ENCODE results near the gene IL11RA. TPM values are rescaled to one million over a fixed set of nuclear protein-coding genes. Genes with fewer than 3 reads are reported as not detected.

Gene IL11RA
- 43.9 TPM for total RNA-seq
- 39.5 TPM for polyA plus RNA-seq

DNA sequence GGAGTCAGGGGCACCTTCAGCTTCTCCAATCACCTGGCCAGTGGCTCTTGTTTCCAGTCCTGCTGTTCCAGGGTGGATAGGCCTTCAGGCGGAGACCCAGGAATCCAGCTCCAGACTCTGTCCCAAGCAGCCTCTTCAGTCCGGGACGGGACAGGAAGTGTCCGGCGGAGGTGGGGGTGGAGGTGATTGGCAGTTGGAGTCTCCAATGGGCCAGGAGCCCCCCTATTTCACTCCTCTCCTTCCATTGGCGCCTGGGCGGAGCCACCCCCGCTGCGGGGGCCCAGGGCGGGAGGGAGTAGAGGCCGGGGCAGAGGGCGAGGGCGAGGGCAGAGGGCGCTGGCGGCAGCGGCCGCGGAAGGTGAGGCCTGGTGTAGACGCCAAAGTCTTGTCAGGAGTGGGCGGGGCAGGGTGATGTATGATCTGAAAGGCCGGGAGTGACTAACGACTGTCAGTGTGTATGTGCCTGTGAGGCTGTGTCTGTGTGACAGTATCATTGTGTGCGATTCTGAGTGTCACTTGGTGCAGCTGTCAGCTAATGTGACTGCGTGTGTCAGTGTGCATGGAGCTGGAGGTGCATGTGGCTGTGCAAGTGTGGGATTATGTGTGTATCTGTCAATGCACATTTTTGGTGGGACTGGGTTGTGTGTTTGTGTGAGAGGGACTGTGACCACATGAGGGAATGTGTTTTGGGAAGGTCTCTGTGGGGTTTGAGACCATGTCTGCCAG, at the start of gene IL11RA:
Gene IL11RA (plus strand): TSS at position 310 of the 726 bp plus-strand sequence. CDS start 3,033 bp downstream, outside the sequence.
- H3K4me3 ChIP-seq (ENCODE audit: low read depth, low read length) = peak within 1 kb of the TSS; percentile 9
- peak within 1 kb of the TSS; percentile 11 for H3K27ac ChIP-seq (ENCODE audit: low read depth)
- no peak for DNase-seq (ENCODE audit: extremely low spot score)
- WGBS = 3% methylated on average over 24 of the region's 24 CpGs
- H3K36me3 ChIP-seq (ENCODE audit: insufficient read depth) = no peaks in the 10 kb centered on the region
- H3K4me1 ChIP-seq (ENCODE audit: insufficient read depth) = peaks cover 2% of the 10 kb centered on the region

DNA sequence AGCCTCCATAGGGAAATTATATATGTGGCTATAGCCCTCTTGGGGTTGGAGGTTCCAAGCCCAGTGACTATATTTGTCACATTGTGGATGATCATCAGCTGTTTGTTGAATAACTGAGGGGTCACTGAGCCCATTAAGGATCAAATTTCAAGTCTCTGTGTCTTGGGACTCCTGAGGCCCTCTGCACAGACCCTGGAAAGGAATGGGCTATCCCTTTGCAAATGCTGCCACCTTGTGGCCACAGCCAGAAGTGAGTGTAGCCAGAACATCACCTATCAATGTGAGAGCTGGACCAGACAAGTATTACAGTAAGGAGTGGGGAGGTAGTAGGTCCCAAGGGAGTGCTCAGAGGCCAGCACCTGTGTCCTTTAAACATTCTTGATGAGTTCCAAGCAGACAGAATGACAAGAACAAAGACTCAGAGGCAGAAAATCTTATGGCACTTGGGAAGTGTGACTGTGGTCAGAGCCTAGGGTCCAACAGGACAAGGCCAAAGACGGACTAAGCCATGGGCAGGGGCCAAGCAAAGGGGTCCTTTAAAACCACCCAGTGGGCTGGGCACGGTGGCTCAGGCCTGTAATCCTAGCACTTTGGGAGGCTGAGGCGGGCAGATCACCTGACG, 48.3 kb upstream of the IL11RA start:
- no peaks in the 10 kb centered on the region for H3K4me1 ChIP-seq (ENCODE audit: insufficient read depth)
- no peak overlapping the region for H3K27ac ChIP-seq (ENCODE audit: low read depth)
- 55% methylated on average over 4 of the region's 4 CpGs for WGBS
- H3K4me3 ChIP-seq (ENCODE audit: low read depth, low read length) = no peak overlapping the region
- DNase-seq (ENCODE audit: extremely low spot score) = no peak
- no peaks in the 10 kb centered on the region for H3K36me3 ChIP-seq (ENCODE audit: insufficient read depth)

DNA sequence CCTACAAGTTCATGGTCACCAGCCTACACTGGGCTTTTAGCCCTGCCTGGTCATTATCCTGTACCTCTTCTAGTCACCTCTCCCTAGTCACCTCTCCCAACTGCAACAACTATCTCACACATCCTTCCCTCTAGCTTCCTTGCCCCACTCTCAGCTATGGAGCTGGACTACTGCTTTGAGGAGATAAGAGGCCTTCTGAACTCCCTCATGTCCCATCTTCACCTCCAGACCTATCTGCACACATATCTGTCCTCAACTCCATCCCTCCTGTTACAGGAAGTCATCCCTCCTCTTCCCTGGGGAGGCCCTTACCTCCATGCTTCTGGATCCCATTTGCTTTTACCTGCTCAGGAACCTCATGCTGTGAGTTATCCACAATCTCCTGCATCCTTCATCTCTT, 45.8 kb upstream of the IL11RA start:
- H3K4me3 ChIP-seq (ENCODE audit: low read depth, low read length) = no peak overlapping the region
- no peaks in the 10 kb centered on the region for H3K36me3 ChIP-seq (ENCODE audit: insufficient read depth)
- H3K4me1 ChIP-seq (ENCODE audit: insufficient read depth) = no peaks in the 10 kb centered on the region
- DNase-seq (ENCODE audit: extremely low spot score) = no peak
- H3K27ac ChIP-seq (ENCODE audit: low read depth) = no peak overlapping the region

DNA sequence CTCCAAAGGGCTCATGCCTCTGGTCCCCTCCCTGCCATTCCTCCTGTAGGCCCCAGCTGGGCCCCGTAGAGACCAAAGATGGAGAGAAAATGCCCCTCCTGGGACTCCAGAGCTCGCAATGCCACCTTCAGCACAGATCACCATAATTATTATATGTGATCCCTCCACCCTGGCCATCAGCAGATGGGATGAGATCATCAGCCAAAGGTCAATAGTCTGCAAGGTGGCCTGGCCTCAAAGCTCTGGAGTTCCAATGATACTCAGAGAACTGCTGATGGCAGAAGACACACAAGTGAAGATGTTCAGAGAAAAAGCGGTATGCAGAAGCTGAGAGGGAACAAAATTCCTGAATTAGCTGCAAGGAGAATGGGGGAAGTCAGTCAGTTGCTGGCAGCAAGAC, 45.1 kb upstream of the IL11RA start:
- DNase-seq (ENCODE audit: extremely low spot score) = no peak
- 81% methylated on average over 3 of the region's 3 CpGs for WGBS
- H3K4me3 ChIP-seq (ENCODE audit: low read depth, low read length) = no peak overlapping the region
- no peak overlapping the region for H3K27ac ChIP-seq (ENCODE audit: low read depth)
- H3K36me3 ChIP-seq (ENCODE audit: insufficient read depth) = no peaks in the 10 kb centered on the region
- no peaks in the 10 kb centered on the region for H3K4me1 ChIP-seq (ENCODE audit: insufficient read depth)

DNA sequence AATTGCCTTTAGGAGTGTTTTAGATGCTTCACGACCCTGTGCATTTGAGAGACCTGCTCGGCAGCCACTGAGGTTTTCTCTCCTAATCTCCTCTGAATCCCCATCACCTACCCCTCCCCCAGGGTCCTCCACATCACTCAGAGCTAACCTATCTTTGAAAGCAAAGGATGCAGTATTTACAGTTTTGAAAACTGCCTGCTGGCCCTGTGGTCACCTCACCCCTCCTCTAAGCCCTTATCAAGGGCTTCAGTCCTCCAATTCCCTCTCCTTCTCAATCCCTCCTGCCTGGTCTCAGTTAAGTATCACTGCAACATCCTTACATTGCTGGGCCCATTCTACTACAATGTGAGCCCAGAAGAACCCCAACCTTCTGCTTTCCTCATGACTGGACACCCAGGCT, 44.7 kb upstream of the IL11RA start:
- Histone ChIP-seq H3K27ac (ENCODE audit: low read depth) (no peak overlapping the region), H3K36me3 (ENCODE audit: insufficient read depth) (no peaks in the 10 kb centered on the region), H3K4me3 (ENCODE audit: low read depth, low read length) (no peak overlapping the region), H3K4me1 (ENCODE audit: insufficient read depth) (no peaks in the 10 kb centered on the region)
- WGBS = 39% methylated on average over 2 of the region's 2 CpGs
- DNase-seq (ENCODE audit: extremely low spot score) = no peak

DNA sequence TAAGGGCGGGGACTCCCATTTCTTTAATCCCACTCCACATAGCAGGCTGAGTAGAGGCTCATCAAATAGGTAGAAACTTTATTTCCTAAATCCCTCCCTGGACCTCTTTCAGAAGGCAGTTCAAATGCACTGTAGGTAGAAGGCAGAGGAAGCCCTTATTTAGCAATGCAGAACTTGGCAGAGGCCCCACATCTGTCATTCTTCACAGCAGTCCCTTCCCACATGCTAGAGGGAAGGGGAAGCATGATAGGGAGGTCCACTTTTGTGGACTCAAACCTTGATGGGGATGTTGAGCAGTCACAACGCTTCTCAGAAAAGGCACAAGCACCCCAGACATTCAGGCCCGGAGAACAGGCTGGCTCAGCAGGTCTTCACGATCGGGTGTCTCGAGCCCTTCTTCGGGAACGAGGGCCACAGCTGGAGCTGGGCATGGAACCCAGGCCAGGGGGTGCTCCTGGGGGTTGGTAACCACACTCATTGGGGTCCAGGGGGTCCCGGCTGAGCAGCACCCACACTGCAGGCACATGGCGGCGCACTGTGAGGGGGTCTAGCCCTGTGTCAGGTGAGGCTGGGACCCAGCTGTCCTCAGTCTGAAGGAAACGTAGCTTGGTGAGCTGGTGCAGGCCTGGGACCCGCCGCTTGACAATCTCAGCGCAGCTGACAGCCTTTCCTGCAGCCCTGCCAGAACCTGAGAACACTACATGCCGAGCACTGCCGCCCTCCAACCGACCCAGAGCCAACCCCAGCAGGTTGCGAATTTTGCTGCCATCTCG, 41.4 kb upstream of the IL11RA start:
- no peak for DNase-seq (ENCODE audit: extremely low spot score)
- Histone ChIP-seq H3K36me3 (ENCODE audit: insufficient read depth) (no peaks in the 10 kb centered on the region), H3K27ac (ENCODE audit: low read depth) (no peak overlapping the region), H3K4me1 (ENCODE audit: insufficient read depth) (no peaks in the 10 kb centered on the region), H3K4me3 (ENCODE audit: low read depth, low read length) (no peak overlapping the region)
- WGBS = 95% methylated on average over 20 of the region's 20 CpGs

DNA sequence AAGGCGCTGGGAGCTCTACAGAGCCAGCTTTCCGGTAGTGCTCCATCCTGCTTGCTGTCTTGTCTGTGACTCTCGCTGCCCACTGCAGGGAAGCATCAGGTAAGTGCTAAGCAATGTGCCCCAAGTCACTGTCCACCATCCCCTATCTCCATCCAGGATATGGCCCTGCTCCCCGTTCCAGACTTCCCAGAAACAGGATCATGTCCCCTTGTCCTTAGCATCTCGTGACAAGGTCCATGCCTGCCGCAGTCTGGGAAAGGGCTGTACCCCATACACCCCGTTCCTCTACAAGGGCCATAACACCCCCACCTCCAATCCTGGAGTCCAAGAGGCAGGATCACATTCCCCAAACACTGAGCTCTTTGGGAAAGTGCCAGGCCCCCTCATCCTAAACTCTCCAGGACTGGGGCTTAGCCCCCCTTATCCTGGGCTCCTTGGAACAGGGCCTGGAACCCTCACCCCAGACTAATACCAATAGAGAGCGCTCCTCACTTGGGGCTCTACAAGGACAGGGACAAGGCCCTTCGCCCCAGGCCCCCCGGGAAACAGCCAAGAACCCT, 40.7 kb upstream of the IL11RA start:
- no peak for DNase-seq (ENCODE audit: extremely low spot score)
- H3K36me3 ChIP-seq (ENCODE audit: insufficient read depth) = no peaks in the 10 kb centered on the region

DNA sequence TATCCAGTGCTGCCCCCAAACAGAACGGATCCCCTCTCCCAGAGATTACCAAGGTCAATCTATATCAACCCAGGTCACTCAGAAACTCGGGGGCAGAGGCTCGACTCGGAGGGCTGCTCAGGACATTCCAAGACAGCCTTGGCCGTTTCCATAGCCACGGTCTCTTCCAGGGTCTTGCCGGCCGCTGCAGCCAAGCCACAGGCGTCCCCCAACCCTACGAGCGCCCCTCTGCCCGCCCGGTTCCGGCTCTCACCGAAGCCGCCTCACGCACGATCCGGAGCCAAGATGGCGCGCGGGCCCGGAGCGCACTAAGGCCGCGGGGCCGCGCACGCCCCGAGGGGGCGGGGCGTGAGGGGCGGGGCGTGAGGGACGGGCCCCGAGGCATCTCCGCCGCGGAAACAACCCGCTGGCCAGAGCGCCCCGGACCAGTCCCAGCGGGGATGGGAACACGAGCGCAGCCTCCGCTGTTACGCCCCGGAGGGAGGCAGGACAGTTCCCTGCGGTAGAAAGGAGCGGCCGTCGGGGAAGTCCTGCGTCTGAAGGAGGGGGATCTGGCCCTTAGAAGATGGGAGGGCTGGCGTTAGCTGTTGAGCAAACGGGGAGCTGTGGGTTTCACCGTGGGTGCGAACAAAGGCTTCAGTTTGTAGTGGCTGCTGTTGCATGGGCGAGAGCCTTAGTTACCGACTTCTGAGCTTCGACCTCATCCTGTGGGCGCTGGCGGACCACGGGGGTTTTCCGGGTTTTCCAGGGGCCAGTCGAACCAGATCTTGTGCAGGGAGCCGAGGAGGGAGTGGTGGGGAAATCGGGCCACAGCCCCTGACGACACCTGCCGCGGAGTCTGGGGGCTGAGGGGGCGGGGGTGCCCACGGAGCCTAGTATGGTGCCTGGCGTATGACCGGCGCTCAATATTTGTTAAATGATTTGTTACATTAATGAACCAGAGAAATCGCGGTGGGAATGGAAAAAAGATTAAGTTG, 39.9 kb upstream of the IL11RA start, which contains the start of gene RPP25L:
Gene RPP25L (minus strand): TSS at position 287 of the 977 bp plus-strand sequence. CDS start 801 bp downstream, outside the sequence.
- Histone ChIP-seq H3K4me3 (ENCODE audit: low read depth, low read length) (peak within 1 kb of the TSS; percentile 62), H3K27ac (ENCODE audit: low read depth) (peak within 1 kb of the TSS; percentile 67), H3K4me1 (ENCODE audit: insufficient read depth) (no peaks in the 10 kb centered on the region), H3K36me3 (ENCODE audit: insufficient read depth) (no peaks in the 10 kb centered on the region)
- no peak for DNase-seq (ENCODE audit: extremely low spot score)
- under 1% methylated on average over 77 of the region's 77 CpGs for WGBS

More for the DNA sequence above, 40.7 kb upstream of the IL11RA start:
- 58% methylated on average over 10 of the region's 10 CpGs for WGBS
- peak overlapping the region; percentile 62 for H3K4me3 ChIP-seq (ENCODE audit: low read depth, low read length)
- H3K27ac ChIP-seq (ENCODE audit: low read depth) = no peak overlapping the region
- no peaks in the 10 kb centered on the region for H3K4me1 ChIP-seq (ENCODE audit: insufficient read depth)

DNA sequence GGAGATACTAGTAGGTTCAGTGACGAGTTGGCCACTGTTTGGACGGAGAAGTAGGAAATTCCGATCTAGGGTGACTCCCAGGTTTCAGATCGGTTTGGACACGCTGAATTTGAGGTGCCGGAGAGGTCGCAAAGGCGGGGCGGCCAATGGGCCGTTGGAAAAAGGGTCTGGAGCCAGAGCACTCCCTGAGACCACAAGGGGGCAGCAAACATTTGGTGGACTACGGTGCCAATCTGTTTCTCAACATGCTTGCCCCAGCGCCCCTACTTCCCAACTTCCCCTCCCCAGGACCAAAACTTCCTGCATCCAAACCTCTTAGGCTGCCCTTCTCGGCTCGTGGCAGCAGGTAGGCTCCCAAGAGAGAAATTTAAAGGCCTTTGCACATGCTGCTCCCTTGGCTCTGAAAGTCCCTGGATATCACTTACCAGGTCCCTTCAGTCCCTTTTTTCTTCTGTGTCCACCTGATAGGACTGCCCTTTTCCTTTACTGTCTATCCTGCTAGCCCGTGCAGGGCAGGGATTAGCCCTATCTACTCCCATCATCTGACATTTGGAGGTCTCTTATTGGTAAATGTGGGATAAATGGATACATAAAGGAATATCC, 39.1 kb upstream of the IL11RA start:
- DNase-seq (ENCODE audit: extremely low spot score) = peak; percentile 69
- Histone ChIP-seq H3K27ac (ENCODE audit: low read depth) (no peak overlapping the region), H3K36me3 (ENCODE audit: insufficient read depth) (no peaks in the 10 kb centered on the region), H3K4me1 (ENCODE audit: insufficient read depth) (no peaks in the 10 kb centered on the region), H3K4me3 (ENCODE audit: low read depth, low read length) (peak overlapping the region; percentile 62)
- 3% methylated on average over 15 of the region's 15 CpGs for WGBS

DNA sequence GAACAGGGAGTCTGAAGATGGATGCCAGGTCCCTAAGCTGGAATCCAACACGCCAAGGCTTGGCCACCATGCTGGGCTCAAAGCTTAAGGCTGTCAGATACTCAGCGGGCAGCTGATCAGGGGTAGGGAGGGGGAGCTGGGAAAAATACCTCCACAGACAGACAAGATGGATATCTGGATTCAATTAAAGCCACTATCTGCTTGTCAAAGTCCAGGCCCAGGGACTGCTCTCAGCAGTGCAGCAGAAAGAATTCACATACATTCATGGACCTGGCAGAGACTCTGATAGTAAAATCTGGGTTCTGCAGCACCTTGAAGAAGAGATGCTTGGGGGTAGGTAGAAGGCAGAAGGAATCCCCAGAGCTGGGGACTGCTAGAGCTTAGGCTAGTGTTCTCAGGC, 36.9 kb upstream of the IL11RA start:
- 67% methylated on average over 2 of the region's 2 CpGs for WGBS
- no peak overlapping the region for H3K27ac ChIP-seq (ENCODE audit: low read depth)
- no peak for DNase-seq (ENCODE audit: extremely low spot score)
- H3K4me3 ChIP-seq (ENCODE audit: low read depth, low read length) = no peak overlapping the region
- no peaks in the 10 kb centered on the region for H3K36me3 ChIP-seq (ENCODE audit: insufficient read depth)
- H3K4me1 ChIP-seq (ENCODE audit: insufficient read depth) = no peaks in the 10 kb centered on the region

DNA sequence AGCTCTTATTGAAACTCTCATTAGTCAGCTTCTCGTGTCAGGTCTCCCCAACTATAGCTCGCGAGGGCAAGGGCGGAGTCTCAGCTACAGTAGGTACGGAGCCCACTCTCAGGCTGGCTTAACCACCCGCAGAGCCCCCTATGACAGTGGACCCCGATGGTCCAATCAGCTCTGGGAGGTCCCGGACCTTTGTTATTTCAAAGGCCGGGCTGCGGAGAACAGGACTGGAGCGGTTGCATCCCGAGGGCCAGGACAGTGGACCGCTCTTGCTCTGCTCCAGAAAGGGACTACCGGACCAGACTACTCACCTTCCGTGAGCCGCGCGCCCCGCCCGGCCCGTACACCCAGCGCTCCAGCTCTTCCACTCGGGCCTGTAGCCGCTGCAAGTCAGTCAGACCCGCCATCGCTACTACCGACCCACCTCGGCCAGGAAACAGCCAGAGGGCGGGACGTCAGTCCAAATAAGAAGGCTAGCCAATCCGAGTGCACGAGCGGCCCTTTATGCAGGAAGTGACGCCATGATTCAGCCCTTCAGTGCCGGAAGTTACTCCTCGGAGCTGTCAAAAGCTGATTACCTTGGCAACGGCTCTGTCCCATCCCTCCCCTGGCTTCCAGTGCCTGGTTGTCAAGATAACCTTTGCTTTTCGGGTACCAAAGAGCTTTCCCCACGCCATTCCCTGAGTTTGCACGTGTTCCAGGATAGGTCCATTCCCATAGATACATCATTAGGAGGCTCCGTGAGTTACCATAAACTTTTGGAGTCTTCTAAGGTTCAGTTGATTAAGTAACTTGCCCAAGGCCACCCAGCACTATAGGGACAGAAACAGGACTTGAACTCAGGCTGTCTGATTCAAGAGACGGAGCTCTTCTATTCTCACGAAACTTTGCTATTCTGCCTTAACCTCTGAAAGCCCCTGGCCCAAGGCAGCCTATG, 31.7 kb upstream of the IL11RA start, which contains the start of gene DCTN3:
Gene DCTN3 (minus strand): TSS at position 435 of the 934 bp plus-strand sequence. CDS start 31 bp downstream, at position 404.
- Histone ChIP-seq H3K36me3 (ENCODE audit: insufficient read depth) (no peaks in the 10 kb centered on the region), H3K4me1 (ENCODE audit: insufficient read depth) (no peaks in the 10 kb centered on the region), H3K4me3 (ENCODE audit: low read depth, low read length) (peak within 1 kb of the TSS; percentile 87), H3K27ac (ENCODE audit: low read depth) (no peak within 1 kb of the TSS)
- peak; percentile 89 for DNase-seq (ENCODE audit: extremely low spot score)
- WGBS = 4% methylated on average over 43 of the region's 43 CpGs

Measured in urinary bladder (tissue), 4 donors.